Right atrium auricular region (tissue), 2 donors: ENCODE measurements around the gene C1orf174. TPM values are rescaled to one million over a fixed set of nuclear protein-coding genes. Genes with fewer than 3 reads are reported as not detected.

Experiments
- DNase-seq: peaks from one replicate; pipeline ENCODE4 v3.0.0-alpha.2; 2019; ENCODE audit warnings: low spot score
- H3K27ac ChIP-seq, 2 donors: fragments of 200-600 bp; sonication (generic); 1 replicate in 1 of 2; 2 replicates in 1 of 2; pipeline ENCODE4 v1.5.1; 2016 to 2019
- H3K27me3 ChIP-seq, 2 donors: fragments of 200-600 bp; sonication (generic); one replicate each; pipeline versions ENCODE4 v1.5.1 to v1.6.0; 2017 to 2019
- H3K36me3 ChIP-seq: fragments of 200-600 bp; sonication (generic); one replicate; pipeline ENCODE4 v1.5.1; 2016
- H3K4me1 ChIP-seq, 2 donors: fragments of 200-600 bp; sonication (generic); one replicate each; pipeline versions ENCODE4 v1.5.1 to v1.6.0; 2017 to 2019
- H3K4me3 ChIP-seq, 2 donors: fragments of 200-600 bp; sonication (generic); 1 replicate in 1 of 2; 2 replicates in 1 of 2; pipeline ENCODE4 v1.5.1; 2017 to 2019; ENCODE audit warnings: mild to moderate bottlenecking in 1 of 2, moderate library complexity in 1 of 2
- H3K9me3 ChIP-seq, 2 donors: fragments of 200-600 bp; sonication (generic); one replicate each; pipeline ENCODE4 v1.5.1; 2019
- total RNA-seq, 2 donors: library from RNA; depleted of rRNA; stranded (reverse); fragments of >200 nt; gene quantifications; one replicate each; pipeline ENCODE4 v1.1.0, GENCODE V29; 2016
- TF ChIP-seq, protein P1 (sequence below), 2 donors: fragments of 200-600 bp; sonication (generic); IDR thresholded peaks; one replicate each; pipeline ENCODE4 v1.5.1; 2019; ENCODE audit warnings: antibody characterized with exemption in 2 of 2

C1orf174 gene
- total RNA-seq, 2 donors from 2014 or later = 9.1 to 18.8 TPM

- Histone ChIP-seq H3K4me3 (peak overlapping the region; percentile 72 to 96), H3K27me3 (no peaks in the 10 kb centered on the region), H3K36me3 (no peaks in the 10 kb centered on the region), H3K4me1 (peaks cover 0 to 21% of the 10 kb centered on the region in 2 donors), H3K9me3 (no peaks in the 10 kb centered on the region), H3K27ac (peak overlapping the region; percentile 75 to 83)
- DNase-seq = no peak
- TF ChIP-seq, protein P1, sequence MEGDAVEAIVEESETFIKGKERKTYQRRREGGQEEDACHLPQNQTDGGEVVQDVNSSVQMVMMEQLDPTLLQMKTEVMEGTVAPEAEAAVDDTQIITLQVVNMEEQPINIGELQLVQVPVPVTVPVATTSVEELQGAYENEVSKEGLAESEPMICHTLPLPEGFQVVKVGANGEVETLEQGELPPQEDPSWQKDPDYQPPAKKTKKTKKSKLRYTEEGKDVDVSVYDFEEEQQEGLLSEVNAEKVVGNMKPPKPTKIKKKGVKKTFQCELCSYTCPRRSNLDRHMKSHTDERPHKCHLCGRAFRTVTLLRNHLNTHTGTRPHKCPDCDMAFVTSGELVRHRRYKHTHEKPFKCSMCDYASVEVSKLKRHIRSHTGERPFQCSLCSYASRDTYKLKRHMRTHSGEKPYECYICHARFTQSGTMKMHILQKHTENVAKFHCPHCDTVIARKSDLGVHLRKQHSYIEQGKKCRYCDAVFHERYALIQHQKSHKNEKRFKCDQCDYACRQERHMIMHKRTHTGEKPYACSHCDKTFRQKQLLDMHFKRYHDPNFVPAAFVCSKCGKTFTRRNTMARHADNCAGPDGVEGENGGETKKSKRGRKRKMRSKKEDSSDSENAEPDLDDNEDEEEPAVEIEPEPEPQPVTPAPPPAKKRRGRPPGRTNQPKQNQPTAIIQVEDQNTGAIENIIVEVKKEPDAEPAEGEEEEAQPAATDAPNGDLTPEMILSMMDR (IDR thresholded peaks at IDR 0.05) = no peak
Measured at GRCh38 chr1:3857791-3858129, 42.3 kb downstream of the C1orf174 start.

- Histone ChIP-seq H3K4me1 (peaks cover 0 to 21% of the 10 kb centered on the region in 2 donors), H3K9me3 (no peaks in the 10 kb centered on the region), H3K27ac (peak within 1 kb of the TSS; percentile 75 to 83), H3K4me3 (peak within 1 kb of the TSS; percentile 72 to 96), H3K27me3 (no peaks in the 10 kb centered on the region), H3K36me3 (no peaks in the 10 kb centered on the region)
- DNase-seq = peak; percentile 79
- TF ChIP-seq, protein P1 (IDR thresholded peaks at IDR 0.05) = no peak
Measured at GRCh38 chr1:3856923-3857790, 42.9 kb downstream of the C1orf174 start, which contains the start of the genes CEP104 and DFFB. Gene CEP104 (minus strand): TSS chr1:3857211. CDS start chr1:3852407, 4,804 bp downstream. Gene DFFB (plus strand): TSS chr1:3857476. CDS start chr1:3857604, 128 bp downstream.

DNA sequence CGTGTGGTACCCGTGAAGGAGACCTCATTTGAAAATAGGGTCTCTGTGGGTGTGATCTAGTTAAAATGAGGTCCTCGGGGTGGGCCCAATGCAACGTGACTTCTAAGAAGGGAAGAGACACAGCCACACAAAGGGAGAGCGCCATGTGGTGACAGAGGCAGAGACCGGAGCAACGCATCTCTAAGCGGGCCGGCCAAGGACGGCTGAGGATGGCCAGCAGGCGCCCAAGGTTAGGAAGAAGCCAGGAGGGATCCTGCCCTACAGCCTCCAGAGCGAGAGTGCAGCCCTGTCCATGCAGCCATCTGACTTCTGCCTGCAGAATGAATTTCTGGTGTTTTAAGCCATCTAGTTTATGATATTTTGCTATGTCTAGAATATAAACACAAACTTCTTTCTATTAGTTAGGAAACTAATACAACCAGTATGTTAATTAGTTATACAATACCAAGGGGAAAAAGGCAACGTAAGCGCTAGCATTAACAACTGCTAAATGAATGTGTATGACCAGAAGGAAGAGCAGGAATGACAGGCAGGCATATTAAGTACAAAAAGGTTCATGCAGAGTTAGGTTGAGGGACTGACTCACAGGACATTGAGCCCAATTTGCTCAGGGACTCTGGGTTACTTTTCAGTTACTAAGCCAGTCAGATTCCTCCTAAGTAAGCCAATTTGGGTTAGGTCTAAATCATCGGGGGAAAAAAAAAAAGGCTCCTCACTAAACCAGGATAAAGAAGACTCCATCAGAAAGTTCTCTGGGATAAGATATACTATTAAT lies 47.2 kb downstream of the C1orf174 start:
- DNase-seq = no peak
- TF ChIP-seq, protein P1 (IDR thresholded peaks at IDR 0.05) = no peak

GRCh38 chr1:3852091-3852490 lies 48.0 kb downstream of the C1orf174 start:
- TF ChIP-seq, protein P1 (IDR thresholded peaks at IDR 0.05) = no peak
- Histone ChIP-seq H3K36me3 (peaks cover 21% of the 10 kb centered on the region), H3K4me1 (peaks cover 0 to 11% of the 10 kb centered on the region in 2 donors), H3K27ac (no peak overlapping the region), H3K27me3 (no peaks in the 10 kb centered on the region), H3K4me3 (no peak overlapping the region), H3K9me3 (no peaks in the 10 kb centered on the region)
- DNase-seq = no peak

More for the DNA sequence above, 47.2 kb downstream of the C1orf174 start:
- Histone ChIP-seq H3K27ac (no peak overlapping the region), H3K9me3 (no peaks in the 10 kb centered on the region), H3K27me3 (no peaks in the 10 kb centered on the region), H3K36me3 (peaks cover 18% of the 10 kb centered on the region), H3K4me3 (no peak overlapping the region), H3K4me1 (peaks cover 0 to 16% of the 10 kb centered on the region in 2 donors)

DNA sequence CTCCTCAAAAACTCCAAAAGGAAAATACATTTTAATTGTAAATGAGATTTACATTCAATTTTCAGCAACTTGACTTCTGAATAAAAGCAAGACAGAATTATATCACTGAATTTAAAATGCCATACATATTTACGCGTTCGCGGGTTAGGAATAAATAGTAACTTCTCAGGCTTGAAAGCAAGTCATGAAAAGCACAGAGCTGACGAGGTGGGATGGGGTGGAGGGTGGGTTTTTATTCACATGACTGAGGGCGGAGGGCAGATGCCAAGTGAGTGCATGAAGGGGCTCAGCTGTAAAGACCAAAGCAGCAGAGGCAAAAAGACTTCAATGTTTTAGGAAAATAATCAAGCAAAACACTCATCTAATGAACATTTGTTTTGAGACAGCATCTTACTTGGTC lies 48.8 kb downstream of the C1orf174 start:
- Histone ChIP-seq H3K36me3 (peaks cover 23% of the 10 kb centered on the region), H3K4me3 (no peak overlapping the region), H3K27ac (no peak overlapping the region), H3K27me3 (no peaks in the 10 kb centered on the region), H3K9me3 (no peaks in the 10 kb centered on the region), H3K4me1 (peaks cover 0 to 9% of the 10 kb centered on the region in 2 donors)
- TF ChIP-seq, protein P1 (IDR thresholded peaks at IDR 0.05) = no peak
- DNase-seq = no peak
